HCT116 (cell line): ENCODE data around the gene ARMC2. TPM values are rescaled to one million over a fixed set of nuclear protein-coding genes. Genes with fewer than 3 reads are reported as not detected.
A peak's percentile ranks its signal among the peaks of the same experiment; 100 is the strongest.

Source experiments
- ATAC-seq: fragments of 200-7000 bp; cut with Tn5 transposase; 2 replicates; pipeline ENCODE4 v1.9.1; 2020; ENCODE audit warnings: mild to moderate bottlenecking, moderate library complexity
- Bru-seq: library from RNA; stranded (reverse); fragments of 400-500 nt; gene quantifications from one replicate; lab custom pipeline; 2021; lab: Mats Ljungman, UMichigan
- BruChase-seq, 2 experiments: library from RNA; stranded (reverse); fragments of 400-500 nt; gene quantifications; one replicate each; lab custom pipeline; 2021; lab: Mats Ljungman, UMichigan
- BruUV-seq: library from RNA; stranded (reverse); fragments of 400-500 nt; replicated peaks from 2 replicates; lab custom pipeline; 2021; lab: Mats Ljungman, UMichigan
- CTCF ChIA-PET: fragments of 300-600 bp; sonication (Branson Sonifier 250); formaldehyde crosslinking; loops from one replicate; lab custom pipeline; 2021; ENCODE audit warnings: antibody characterized with exemption; lab: Charles Lee
- POLR2A ChIA-PET: fragments of 300-600, 350-600 bp; sonication (Branson Sonifier 250); formaldehyde crosslinking; loops from one replicate; lab custom pipeline; 2021; ENCODE audit warnings: antibody characterized with exemption; lab: Charles Lee
- RAD21 ChIA-PET, 2 experiments: fragments of 300-600 bp; sonication (Branson Sonifier 250); formaldehyde crosslinking; loops; one replicate each; lab custom pipeline; 2023; ENCODE audit warnings: low total read pairs in 2 of 2; ENCODE audit not compliant: uncharacterized antibody in 2 of 2, unreplicated experiment in 2 of 2, low non-redundant PET in 1 of 2; lab: Charles Lee
- DNase-seq: peaks from one replicate; pipeline ENCODE4 v3.0.0-alpha.2; 2010; ENCODE audit warnings: low read depth, low spot score
- H2AFZ ChIP-seq: fragments of 200-600 bp; shearing (Covaris generic), sonication (generic); 2 replicates; pipeline ENCODE4 v1.6.1; 2017; ENCODE audit warnings: low read depth, mixed run types, mixed read lengths, antibody characterized with exemption, low read length; ENCODE audit not compliant: poor library complexity, severe bottlenecking
- H3K27ac ChIP-seq: 2 replicates; pipeline ENCODE4 v1.5.1; 2012; ENCODE audit warnings: low read depth, low read length
- H3K27me3 ChIP-seq: fragments of 200-600 bp; sonication (generic); 2 replicates; pipeline ENCODE4 v1.6.1; 2016; ENCODE audit warnings: mixed run types, low read length, mixed read lengths; ENCODE audit not compliant: insufficient read depth
- H3K36me3 ChIP-seq, 2 experiments: fragments of 200-500 bp in 1 of 2; fragments of 200-600 bp in 1 of 2; sonication (Bioruptor generic) in 1 of 2; sonication (generic) in 1 of 2; 2 replicates each; pipeline versions ENCODE4 v1.5.1 to v1.6.1; 2014 to 2016; ENCODE audit warnings: low read length in 2 of 2, inconsistent platforms in 1 of 2, mixed read lengths in 1 of 2, mixed run types in 1 of 2; ENCODE audit not compliant: insufficient read depth in 2 of 2, control insufficient read depth in 1 of 2
- H3K4me1 ChIP-seq, 2 experiments: fragments of 200-600 bp in 1 of 2; sonication (generic) in 1 of 2; 2 replicates each; pipeline versions ENCODE4 v1.5.1 to v1.6.1; 2012 to 2017; ENCODE audit warnings: low read length in 2 of 2, inconsistent platforms in 1 of 2, mild to moderate bottlenecking in 1 of 2, mixed read lengths in 1 of 2, mixed run types in 1 of 2, moderate library complexity in 1 of 2; ENCODE audit not compliant: insufficient read depth in 2 of 2, control insufficient read depth in 1 of 2
- H3K4me2 ChIP-seq: fragments of 200-600 bp; sonication (generic); 2 replicates; pipeline ENCODE4 v1.6.1; 2017; ENCODE audit warnings: mixed run types, low read length, mixed read lengths
- H3K4me3 ChIP-seq, 2 experiments: fragments of 200-600 bp in 1 of 2; sonication (generic) in 1 of 2; replicated peaks in 1 of 2; 2 replicates each; pipeline ENCODE4 v1.5.1; 2011 to 2016; ENCODE audit warnings: low read length in 2 of 2, control low read depth in 1 of 2, low read depth in 1 of 2, mild to moderate bottlenecking in 1 of 2, mixed read lengths in 1 of 2, mixed run types in 1 of 2
- H3K79me2 ChIP-seq: fragments of 200-600 bp; sonication (generic); 2 replicates; pipeline ENCODE4 v1.6.1; 2017; ENCODE audit warnings: mild to moderate bottlenecking, mixed run types, low read length, moderate library complexity, mixed read lengths; ENCODE audit not compliant: insufficient read depth
- H3K9ac ChIP-seq: fragments of 200-600 bp; sonication (generic); 2 replicates; pipeline ENCODE4 v1.6.1; 2016; ENCODE audit warnings: low read length, mixed read lengths
- H3K9me2 ChIP-seq: fragments of 200-600 bp; sonication (generic), shearing (Covaris generic); 2 replicates; pipeline ENCODE4 v1.6.1; 2017; ENCODE audit warnings: mixed run types, mild to moderate bottlenecking, moderate library complexity; ENCODE audit not compliant: insufficient read depth
- H3K9me3 ChIP-seq, 2 experiments: fragments of 200-500 bp in 1 of 2; fragments of 200-600 bp in 1 of 2; sonication (Bioruptor generic) in 1 of 2; sonication (generic) in 1 of 2; 2 replicates each; pipeline ENCODE4 v1.6.1; 2014 to 2017; ENCODE audit warnings: low read length in 2 of 2, mixed read lengths in 2 of 2, inconsistent platforms in 1 of 2, low read depth in 1 of 2, mild to moderate bottlenecking in 1 of 2, mixed run types in 1 of 2, moderate library complexity in 1 of 2; ENCODE audit not compliant: control insufficient read depth in 1 of 2, insufficient read depth in 1 of 2
- H4K20me1 ChIP-seq: fragments of 200-600 bp; sonication (generic), shearing (Covaris generic); 2 replicates; pipeline ENCODE4 v1.6.1; 2017; ENCODE audit warnings: mixed run types, mild to moderate bottlenecking, moderate library complexity; ENCODE audit not compliant: insufficient read depth
- CBX3 ChIP-seq: IDR thresholded peaks from 2 replicates; pipeline ENCODE4 v1.6.1; 2012; ENCODE audit warnings: low read depth
- CEBPB ChIP-seq: IDR thresholded peaks from 2 replicates; pipeline ENCODE4 v1.6.1; 2012; ENCODE audit warnings: low read depth
- EGR1 ChIP-seq: IDR thresholded peaks from 2 replicates; pipeline ENCODE4 v1.6.1; 2012; ENCODE audit warnings: low read depth
- ELF1 ChIP-seq: IDR thresholded peaks from 2 replicates; pipeline ENCODE4 v1.6.1; 2012; ENCODE audit warnings: low read depth, borderline replicate concordance
- EZH2phosphoT487 ChIP-seq: fragments of 200-600 bp; IDR thresholded peaks from 2 replicates; pipeline ENCODE4 v1.6.1; 2018; ENCODE audit warnings: antibody characterized with exemption, borderline replicate concordance
- FOSL1 ChIP-seq: IDR thresholded peaks from 2 replicates; pipeline ENCODE4 v1.6.1; 2012; ENCODE audit warnings: low read depth
- JUND ChIP-seq: IDR thresholded peaks from 2 replicates; pipeline ENCODE4 v1.6.1; 2012
- MAX ChIP-seq: IDR thresholded peaks from 2 replicates; pipeline ENCODE4 v1.6.1; 2012
- POLR2A ChIP-seq: IDR thresholded peaks from 2 replicates; pipeline ENCODE4 v1.7.0; 2011; ENCODE audit warnings: borderline replicate concordance; ENCODE audit not compliant: insufficient read depth, insufficient read length; ENCODE audit errors: extremely low read depth
- POLR2AphosphoS5 ChIP-seq: IDR thresholded peaks from 2 replicates; pipeline ENCODE4 v1.6.1; 2011; ENCODE audit warnings: mild to moderate bottlenecking, low read depth, low read length, moderate library complexity
- RAD21 ChIP-seq: IDR thresholded peaks from 2 replicates; pipeline ENCODE4 v1.6.1; 2012; ENCODE audit warnings: low read depth, mild to moderate bottlenecking
- SP1 ChIP-seq: IDR thresholded peaks from 2 replicates; pipeline ENCODE4 v1.6.1; 2012; ENCODE audit warnings: low read depth
- SRF ChIP-seq: IDR thresholded peaks from 2 replicates; pipeline ENCODE4 v1.6.1; 2012; ENCODE audit warnings: low read depth
- TCF7L2 ChIP-seq: IDR thresholded peaks from 2 replicates; pipeline ENCODE4 v1.7.0; 2011; ENCODE audit warnings: borderline replicate concordance, inconsistent platforms; ENCODE audit not compliant: insufficient read depth, insufficient read length; ENCODE audit errors: extremely low read depth
- YY1 ChIP-seq: IDR thresholded peaks from 2 replicates; pipeline ENCODE4 v1.6.1; 2011; ENCODE audit warnings: low read length, low read depth, moderate library complexity, mild to moderate bottlenecking; ENCODE audit not compliant: insufficient replicate concordance; ENCODE audit errors: extremely low read depth
- ZBTB33 ChIP-seq: IDR thresholded peaks from 2 replicates; pipeline ENCODE4 v1.6.1; 2011; ENCODE audit warnings: mild to moderate bottlenecking, low read length, moderate library complexity; ENCODE audit not compliant: insufficient replicate concordance; ENCODE audit errors: extremely low read depth
- intact Hi-C: fragments of 100-400 bp; cut with micrococcal nuclease; formaldehyde crosslinking; loops from 2 replicates; pipeline ENCODE4 v1.10.0; 2022
- long read RNA-seq: library from polyadenylated mRNA; unstranded; transcript quantifications from one replicate; pipeline ENCODE4 v2.0.0, GENCODE V29; 2021; ENCODE audit not compliant: unreplicated experiment
- polyA plus RNA-seq: library from polyadenylated mRNA; unstranded; fragments of >200 nt; gene quantifications from 2 replicates; pipeline ENCODE4 v1.2.1, GENCODE V29; 2012; ENCODE audit warnings: missing spikeins
- total RNA-seq: library from RNA; stranded (reverse); gene quantifications from one replicate; pipeline ENCODE4 v1.2.1, GENCODE V29; 2021; ENCODE audit not compliant: unreplicated experiment
- TF ChIP-seq, protein P1 (sequence below), 3 experiments: fragments of 200-600 bp in 1 of 3; sonication (generic) in 1 of 3; IDR thresholded peaks in 2 of 3; conservative IDR thresholded peaks in 1 of 3; 2 replicates each; pipeline ENCODE4 v1.5.1; 2012 to 2017; ENCODE audit warnings: low read depth in 2 of 3, low read length in 2 of 3, antibody characterized with exemption in 1 of 3, borderline replicate concordance in 1 of 3, control low read depth in 1 of 3, mild to moderate bottlenecking in 1 of 3, mixed read lengths in 1 of 3, mixed run types in 1 of 3, moderate library complexity in 1 of 3; ENCODE audit not compliant: insufficient read depth in 1 of 3
- TF ChIP-seq, protein P2 (sequence below): IDR thresholded peaks from 2 replicates; pipeline ENCODE4 v1.6.1; 2012

The ARMC2 gene, protein sequence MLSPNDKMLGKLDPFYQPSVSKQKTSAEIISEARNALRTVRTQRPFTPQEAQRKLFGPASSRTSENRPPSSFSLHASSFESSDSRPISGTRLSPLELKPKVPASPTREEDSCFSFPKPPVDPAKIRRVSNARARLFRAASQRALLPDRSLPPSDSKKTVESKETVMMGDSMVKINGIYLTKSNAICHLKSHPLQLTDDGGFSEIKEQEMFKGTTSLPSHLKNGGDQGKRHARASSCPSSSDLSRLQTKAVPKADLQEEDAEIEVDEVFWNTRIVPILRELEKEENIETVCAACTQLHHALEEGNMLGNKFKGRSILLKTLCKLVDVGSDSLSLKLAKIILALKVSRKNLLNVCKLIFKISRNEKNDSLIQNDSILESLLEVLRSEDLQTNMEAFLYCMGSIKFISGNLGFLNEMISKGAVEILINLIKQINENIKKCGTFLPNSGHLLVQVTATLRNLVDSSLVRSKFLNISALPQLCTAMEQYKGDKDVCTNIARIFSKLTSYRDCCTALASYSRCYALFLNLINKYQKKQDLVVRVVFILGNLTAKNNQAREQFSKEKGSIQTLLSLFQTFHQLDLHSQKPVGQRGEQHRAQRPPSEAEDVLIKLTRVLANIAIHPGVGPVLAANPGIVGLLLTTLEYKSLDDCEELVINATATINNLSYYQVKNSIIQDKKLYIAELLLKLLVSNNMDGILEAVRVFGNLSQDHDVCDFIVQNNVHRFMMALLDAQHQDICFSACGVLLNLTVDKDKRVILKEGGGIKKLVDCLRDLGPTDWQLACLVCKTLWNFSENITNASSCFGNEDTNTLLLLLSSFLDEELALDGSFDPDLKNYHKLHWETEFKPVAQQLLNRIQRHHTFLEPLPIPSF
- total RNA-seq: 3.6 TPM
- 0.86 and 1.7 TPM in 2 replicates for polyA plus RNA-seq
- percentile 39 among the genes with signal in this experiment for Bru-seq, nascent RNA
- percentile 43 among the genes with signal in this experiment for BruChase-seq, experiment 1, labeled RNA remaining after a 6-hour chase
- BruChase-seq, experiment 2, labeled RNA remaining after a 2-hour chase: percentile 49 among the genes with signal in this experiment
- long read RNA-seq: 0 reads

GRCh38 chr6:108848116-108848868 lies at the start of gene ARMC2:
Gene ARMC2, plus strand, starts transcription at chr6:108848422. Its CDS starts 5,846 bp downstream, at chr6:108854268.
- Histone ChIP-seq H2AFZ (peak within 1 kb of the TSS; percentile 81), H3K4me2 (peak within 1 kb of the TSS; percentile 74), H3K36me3 (no peaks in the 10 kb centered on the region), H3K4me1 (peaks cover 0 to 12% of the 10 kb centered on the region in 2 experiments; a peak in 3 of 4 replicates), H3K9ac (peak within 1 kb of the TSS; percentile 53), H3K27ac (peak within 1 kb of the TSS; percentile 34), H3K4me3 (peak within 1 kb of the TSS; percentile 65 to 77), H4K20me1 (no peaks in the 10 kb centered on the region), H3K9me3 (no peaks in the 10 kb centered on the region), H3K9me2 (no peaks in the 10 kb centered on the region), H3K27me3 (no peaks in the 10 kb centered on the region), H3K79me2 (no peaks in the 10 kb centered on the region; the same call in 1 of the 2 replicates)
- no TSS peak for BruUV-seq
- POLR2A ChIA-PET: interaction anchor here (0.7 to 0.8 kb wide), 3 partner anchors 9 to 288 kb away, joined by 3 to 4 read pairs (median 4); partner anchors contain the start of gene FOXO3
- intact Hi-C loops: no loop called here
- RAD21 ChIA-PET: no interaction called here
- CTCF ChIA-PET: interaction anchor here (1.1 to 1.9 kb wide), 2 partner anchors 12 to 45 kb away, joined by 3 to 6 read pairs; no protein-coding TSS in a partner anchor
- DNase-seq (peak; percentile 78), ATAC-seq (peak; percentile 98)
- TF ChIP-seq EZH2phosphoT487: no peak
- TF ChIP-seq, protein P1, sequence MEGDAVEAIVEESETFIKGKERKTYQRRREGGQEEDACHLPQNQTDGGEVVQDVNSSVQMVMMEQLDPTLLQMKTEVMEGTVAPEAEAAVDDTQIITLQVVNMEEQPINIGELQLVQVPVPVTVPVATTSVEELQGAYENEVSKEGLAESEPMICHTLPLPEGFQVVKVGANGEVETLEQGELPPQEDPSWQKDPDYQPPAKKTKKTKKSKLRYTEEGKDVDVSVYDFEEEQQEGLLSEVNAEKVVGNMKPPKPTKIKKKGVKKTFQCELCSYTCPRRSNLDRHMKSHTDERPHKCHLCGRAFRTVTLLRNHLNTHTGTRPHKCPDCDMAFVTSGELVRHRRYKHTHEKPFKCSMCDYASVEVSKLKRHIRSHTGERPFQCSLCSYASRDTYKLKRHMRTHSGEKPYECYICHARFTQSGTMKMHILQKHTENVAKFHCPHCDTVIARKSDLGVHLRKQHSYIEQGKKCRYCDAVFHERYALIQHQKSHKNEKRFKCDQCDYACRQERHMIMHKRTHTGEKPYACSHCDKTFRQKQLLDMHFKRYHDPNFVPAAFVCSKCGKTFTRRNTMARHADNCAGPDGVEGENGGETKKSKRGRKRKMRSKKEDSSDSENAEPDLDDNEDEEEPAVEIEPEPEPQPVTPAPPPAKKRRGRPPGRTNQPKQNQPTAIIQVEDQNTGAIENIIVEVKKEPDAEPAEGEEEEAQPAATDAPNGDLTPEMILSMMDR (IDR thresholded peaks at IDR 0.05 in 2 of 3, conservative IDR thresholded peaks at IDR 0.05 in 1 of 3; ENCODE audit: borderline replicate concordance in 1 of 3, insufficient read depth in 1 of 3, low read depth in 2 of 3, low read length in 2 of 3): no peak
- TF ChIP-seq MAX: no peak; the same call in none of the 2 replicates
- TF ChIP-seq POLR2A: peak; percentile 83
- no peak; the same call in 1 of the 2 replicates for TF ChIP-seq SP1
- TF ChIP-seq TCF7L2: no peak
- TF ChIP-seq JUND: no peak
- TF ChIP-seq ELF1: no peak
- TF ChIP-seq CEBPB: no peak
- TF ChIP-seq YY1: peak; percentile 5
- peak; percentile 90 for TF ChIP-seq POLR2AphosphoS5
- TF ChIP-seq CBX3: no peak
- TF ChIP-seq ZBTB33: no peak
- no peak for TF ChIP-seq SRF
- TF ChIP-seq, protein P2, sequence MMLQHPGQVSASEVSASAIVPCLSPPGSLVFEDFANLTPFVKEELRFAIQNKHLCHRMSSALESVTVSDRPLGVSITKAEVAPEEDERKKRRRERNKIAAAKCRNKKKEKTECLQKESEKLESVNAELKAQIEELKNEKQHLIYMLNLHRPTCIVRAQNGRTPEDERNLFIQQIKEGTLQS: no peak
- no peak for TF ChIP-seq FOSL1
- TF ChIP-seq EGR1: peak; percentile 74
- no peak for TF ChIP-seq RAD21
